Left renal pelvis (tissue), 4 donors: ENCODE results near the gene MPL. TPM values are rescaled to one million over a fixed set of nuclear protein-coding genes. Genes with fewer than 3 reads are reported as not detected.

Source experiments
- DNase-seq, 4 donors: peaks; one replicate each; pipeline ENCODE4 v3.0.0-alpha.2; 2013; ENCODE audit warnings: low read depth in 4 of 4, low spot score in 3 of 4
- polyA plus RNA-seq, 4 donors: library from polyadenylated mRNA; unstranded; fragments of 120-200 nt; gene quantifications; one replicate each; pipeline ENCODE4 v1.2.1, GENCODE V29; 2013; ENCODE audit not compliant: insufficient read length in 4 of 4

Gene MPL
- polyA plus RNA-seq, 4 donors = 0.55 to 0.72 (median 0.62) TPM

- no peak for DNase-seq
Observed at GRCh38 chr1:43305926-43306687, 31.5 kb upstream of the MPL start.

GRCh38 chr1:43306688-43307457 is 30.7 kb upstream of the MPL start:
- DNase-seq = no peak

DNA sequence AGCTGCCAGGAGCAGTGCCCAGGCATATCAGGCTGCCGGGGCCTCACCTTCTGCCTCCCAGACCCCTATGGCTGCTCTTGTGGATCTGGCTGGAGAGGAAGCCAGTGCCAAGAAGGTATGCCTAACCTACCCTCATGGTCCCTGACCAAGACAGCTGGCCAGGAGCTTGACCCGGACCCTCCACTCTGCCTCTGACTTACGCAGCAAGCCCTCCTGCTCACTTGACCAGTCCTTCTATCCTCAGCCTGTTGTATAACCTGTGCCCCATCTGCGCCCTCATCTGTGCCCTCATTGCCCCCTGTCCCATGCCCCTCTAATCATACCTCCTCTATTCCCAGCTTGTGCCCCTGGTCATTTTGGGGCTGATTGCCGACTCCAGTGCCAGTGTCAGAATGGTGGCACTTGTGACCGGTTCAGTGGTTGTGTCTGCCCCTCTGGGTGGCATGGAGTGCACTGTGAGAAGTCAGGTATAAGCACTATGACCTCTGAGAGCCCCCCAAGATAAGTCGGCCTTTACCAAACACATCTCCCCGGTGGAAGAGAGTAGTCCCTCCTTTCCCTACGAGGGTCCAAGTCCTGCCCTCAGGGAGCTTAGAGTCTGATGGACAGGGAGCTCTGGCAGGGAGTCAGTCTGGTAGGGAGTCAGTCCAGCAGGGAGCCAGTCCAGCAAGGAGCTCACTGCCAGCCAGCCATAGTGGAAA is 30.0 kb upstream of the MPL start:
- no peak for DNase-seq

- no peak for DNase-seq
Observed at GRCh38 chr1:43308635-43309404, 28.8 kb upstream of the MPL start.

DNA sequence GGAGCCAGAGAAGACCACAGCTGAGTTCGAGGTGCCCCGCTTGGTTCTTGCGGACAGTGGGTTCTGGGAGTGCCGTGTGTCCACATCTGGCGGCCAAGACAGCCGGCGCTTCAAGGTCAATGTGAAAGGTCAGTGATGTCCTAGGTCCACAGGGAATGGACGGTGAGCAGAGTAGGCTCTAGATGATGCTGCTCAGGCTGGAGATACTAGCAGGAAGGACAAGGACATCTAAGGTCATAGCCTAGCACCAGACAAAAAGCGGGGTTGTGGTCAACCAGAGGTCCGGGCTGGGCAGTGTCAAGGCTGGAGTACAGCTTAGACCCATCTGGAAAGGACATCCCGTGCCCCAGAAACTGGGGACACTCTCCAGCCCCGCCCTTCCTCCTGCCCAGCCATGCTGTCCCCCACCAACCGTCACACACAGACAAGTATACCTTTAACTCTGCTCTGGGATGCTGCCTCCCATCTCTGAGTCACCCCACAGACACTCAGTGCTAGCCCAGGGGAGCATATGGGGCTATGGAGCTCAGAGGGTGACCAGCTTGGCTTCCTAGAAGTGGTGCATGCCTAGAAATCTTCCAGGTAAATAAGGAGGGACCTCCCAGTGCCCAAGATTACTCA is 28.1 kb upstream of the MPL start:
- no peak for DNase-seq

- no peak for DNase-seq
Observed at GRCh38 chr1:43311521-43311920, 26.1 kb upstream of the MPL start.

DNA sequence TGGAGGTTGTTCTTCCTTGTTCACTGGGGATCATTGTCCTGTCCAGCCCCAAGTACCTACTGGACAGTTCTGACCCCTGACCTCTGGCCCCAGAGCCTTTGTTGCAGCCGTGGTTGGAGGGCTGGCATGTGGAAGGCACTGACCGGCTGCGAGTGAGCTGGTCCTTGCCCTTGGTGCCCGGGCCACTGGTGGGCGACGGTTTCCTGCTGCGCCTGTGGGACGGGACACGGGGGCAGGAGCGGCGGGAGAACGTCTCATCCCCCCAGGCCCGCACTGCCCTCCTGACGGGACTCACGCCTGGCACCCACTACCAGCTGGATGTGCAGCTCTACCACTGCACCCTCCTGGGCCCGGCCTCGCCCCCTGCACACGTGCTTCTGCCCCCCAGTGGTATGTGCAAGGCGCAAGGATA is 25.4 kb upstream of the MPL start:
- DNase-seq = no peak

GRCh38 chr1:43312663-43313515 is 24.7 kb upstream of the MPL start:
- no peak for DNase-seq

DNA sequence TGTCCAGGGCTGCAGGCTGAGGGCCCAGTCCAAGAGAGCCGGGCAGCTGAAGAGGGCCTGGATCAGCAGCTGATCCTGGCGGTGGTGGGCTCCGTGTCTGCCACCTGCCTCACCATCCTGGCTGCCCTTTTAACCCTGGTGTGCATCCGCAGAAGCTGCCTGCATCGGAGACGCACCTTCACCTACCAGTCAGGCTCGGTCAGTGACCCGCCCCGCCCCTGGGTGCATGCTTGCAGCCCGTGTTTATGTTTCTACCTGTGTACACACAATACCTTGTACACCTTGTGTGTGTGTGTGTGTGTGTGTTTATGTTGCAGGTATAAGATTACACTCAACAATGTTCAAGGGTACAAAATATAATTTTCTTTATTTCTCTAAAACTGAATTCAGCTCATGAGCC is 23.8 kb upstream of the MPL start:
- DNase-seq = no peak

- DNase-seq = no peak
Observed at GRCh38 chr1:43314233-43314632, 23.4 kb upstream of the MPL start.

- DNase-seq = no peak
Observed at GRCh38 chr1:43315481-43315880, 22.1 kb upstream of the MPL start.

DNA sequence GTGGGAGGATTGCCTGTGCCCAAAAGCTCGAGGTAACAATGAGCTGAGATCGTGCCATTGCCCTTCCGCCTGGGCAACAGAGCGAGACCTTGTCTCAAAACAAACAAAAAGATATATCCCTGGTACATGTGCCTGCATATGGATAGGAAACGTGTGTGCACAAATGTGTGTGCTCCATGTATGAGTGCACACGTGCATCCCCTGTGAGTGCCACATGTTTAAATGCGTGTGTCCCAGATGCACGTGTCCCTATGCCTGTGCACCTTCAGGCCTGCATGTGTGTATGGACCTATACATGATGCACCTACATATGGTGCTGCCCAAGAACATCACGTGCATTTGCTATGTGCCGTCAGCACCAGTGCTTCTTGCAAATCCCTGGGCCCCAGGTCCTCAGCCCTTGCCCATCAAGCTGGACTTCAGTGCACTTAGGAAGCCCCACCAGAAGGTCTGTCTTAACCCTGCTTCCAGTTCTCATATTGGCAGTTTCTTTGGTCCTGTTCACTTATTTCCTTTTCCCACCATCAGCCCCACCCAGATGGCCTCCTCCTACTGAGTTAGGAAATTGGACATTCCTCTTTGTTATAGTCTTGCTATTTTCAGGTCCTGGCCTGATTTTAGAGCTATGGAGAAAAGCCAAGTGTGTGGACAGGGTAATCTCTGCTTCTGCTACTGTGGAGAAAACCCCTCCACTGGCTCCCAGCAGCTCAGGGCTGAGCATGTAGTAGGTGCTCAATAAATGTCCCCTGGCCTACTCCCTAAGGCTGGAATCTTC is 21.5 kb upstream of the MPL start:
- no peak for DNase-seq

DNA sequence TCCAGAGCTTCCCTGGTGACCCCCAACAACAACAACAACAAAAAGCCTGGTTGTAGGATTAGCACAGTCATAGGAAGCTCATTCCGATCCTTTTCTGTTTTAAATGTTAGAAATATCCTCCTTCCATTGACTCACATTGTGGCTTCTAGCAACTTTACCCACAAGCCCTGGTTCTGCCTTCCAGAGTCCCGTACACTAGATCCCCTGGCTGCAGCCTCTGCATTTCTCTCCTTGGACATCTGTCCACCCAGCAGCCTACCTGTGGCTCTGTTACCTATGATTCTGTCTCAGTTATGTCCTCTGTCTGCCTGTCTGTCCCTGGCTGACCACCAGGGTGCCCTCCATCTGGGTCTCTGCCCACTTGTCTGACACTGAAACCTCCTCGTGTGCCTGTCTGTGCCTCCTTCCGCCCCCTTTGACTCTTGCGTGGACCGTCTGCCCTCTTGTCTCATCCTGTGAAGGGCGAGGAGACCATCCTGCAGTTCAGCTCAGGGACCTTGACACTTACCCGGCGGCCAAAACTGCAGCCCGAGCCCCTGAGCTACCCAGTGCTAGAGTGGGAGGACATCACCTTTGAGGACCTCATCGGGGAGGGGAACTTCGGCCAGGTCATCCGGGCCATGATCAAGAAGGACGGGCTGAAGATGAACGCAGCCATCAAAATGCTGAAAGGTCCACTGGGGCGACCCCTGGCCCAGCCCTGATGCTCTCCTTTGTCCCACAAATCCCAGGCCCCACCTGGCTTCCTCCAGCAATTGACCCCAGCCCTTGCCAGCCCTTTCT is 20.7 kb upstream of the MPL start:
- no peak for DNase-seq

GRCh38 chr1:43317817-43318471 is 19.7 kb upstream of the MPL start:
- DNase-seq = no peak

DNA sequence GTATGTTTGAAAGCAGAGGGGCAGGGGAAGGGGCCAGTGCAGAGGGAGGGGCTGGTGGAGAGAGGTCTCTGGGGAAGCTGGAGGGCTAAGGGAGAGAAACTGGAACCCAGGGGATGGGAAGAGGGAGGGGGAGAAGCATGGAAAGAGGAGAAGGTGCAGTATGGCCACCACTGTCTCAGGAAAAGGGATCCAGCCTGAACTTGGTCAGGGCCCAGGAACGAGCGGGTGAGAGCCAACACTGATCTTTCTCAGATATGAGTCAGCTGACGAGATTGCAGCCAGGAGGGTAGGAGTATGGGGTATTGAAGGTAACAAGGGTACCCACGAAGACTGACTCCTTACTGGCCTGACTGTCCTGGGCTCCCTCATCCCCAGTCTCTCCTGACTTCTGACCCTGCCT is 18.8 kb upstream of the MPL start:
- DNase-seq = no peak

DNA sequence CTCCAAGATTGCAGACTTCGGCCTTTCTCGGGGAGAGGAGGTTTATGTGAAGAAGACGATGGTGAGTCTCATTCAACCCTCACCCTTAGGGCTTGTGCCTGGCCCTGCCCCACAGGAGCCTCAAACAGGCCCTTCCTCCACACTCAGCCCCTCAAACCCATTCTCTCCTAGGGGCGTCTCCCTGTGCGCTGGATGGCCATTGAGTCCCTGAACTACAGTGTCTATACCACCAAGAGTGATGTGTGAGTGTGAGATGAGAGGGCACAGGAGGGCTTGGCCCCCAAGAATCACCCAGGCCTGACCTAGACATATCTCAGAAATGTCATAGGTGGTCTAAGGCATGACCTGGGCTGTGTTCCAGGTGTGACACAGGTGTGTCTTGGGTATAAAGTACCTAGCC is 18.3 kb upstream of the MPL start:
- no peak for DNase-seq

GRCh38 chr1:43319766-43320165 is 17.9 kb upstream of the MPL start:
- no peak for DNase-seq
